Keratinocyte (primary cell): ENCODE results near the gene MBD3L3.
"Not testable (repeated sequence)": the region's sequence is repeated elsewhere in the genome, so short reads cannot be mapped to it uniquely, and the experiment has no call there.

Experiments
- EZH2 ChIP-seq: IDR thresholded peaks from one replicate; pipeline ENCODE4 v1.6.1; 2012; ENCODE audit warnings: inconsistent platforms, mild to moderate bottlenecking, low read length, moderate library complexity
- TF ChIP-seq, protein P1 (sequence below), 3 experiments: IDR thresholded peaks in 1 of 3; conservative IDR thresholded peaks in 1 of 3; optimal IDR thresholded peaks in 1 of 3; 2 replicates in 2 of 3; 3 replicates in 1 of 3; pipeline versions ENCODE3 to v1.5.1; 2011; ENCODE audit warnings: low read length in 3 of 3, mild to moderate bottlenecking in 3 of 3, moderate library complexity in 2 of 3, control low read depth in 1 of 3, inconsistent platforms in 1 of 3; ENCODE audit not compliant: insufficient read depth in 2 of 3; ENCODE audit errors: extremely low read depth in 1 of 3

- TF ChIP-seq, protein P1, sequence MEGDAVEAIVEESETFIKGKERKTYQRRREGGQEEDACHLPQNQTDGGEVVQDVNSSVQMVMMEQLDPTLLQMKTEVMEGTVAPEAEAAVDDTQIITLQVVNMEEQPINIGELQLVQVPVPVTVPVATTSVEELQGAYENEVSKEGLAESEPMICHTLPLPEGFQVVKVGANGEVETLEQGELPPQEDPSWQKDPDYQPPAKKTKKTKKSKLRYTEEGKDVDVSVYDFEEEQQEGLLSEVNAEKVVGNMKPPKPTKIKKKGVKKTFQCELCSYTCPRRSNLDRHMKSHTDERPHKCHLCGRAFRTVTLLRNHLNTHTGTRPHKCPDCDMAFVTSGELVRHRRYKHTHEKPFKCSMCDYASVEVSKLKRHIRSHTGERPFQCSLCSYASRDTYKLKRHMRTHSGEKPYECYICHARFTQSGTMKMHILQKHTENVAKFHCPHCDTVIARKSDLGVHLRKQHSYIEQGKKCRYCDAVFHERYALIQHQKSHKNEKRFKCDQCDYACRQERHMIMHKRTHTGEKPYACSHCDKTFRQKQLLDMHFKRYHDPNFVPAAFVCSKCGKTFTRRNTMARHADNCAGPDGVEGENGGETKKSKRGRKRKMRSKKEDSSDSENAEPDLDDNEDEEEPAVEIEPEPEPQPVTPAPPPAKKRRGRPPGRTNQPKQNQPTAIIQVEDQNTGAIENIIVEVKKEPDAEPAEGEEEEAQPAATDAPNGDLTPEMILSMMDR (optimal IDR thresholded peaks at IDR 0.05 in 1 of 3, IDR thresholded peaks at IDR 0.05 in 1 of 3, conservative IDR thresholded peaks at IDR 0.05 in 1 of 3; ENCODE audit: extremely low read depth in 1 of 3, insufficient read depth in 2 of 3, low read length in 3 of 3): not testable (repeated sequence)
- TF ChIP-seq EZH2: not testable (repeated sequence)
These were observed at the start of gene MBD3L3 for GRCh38 chr19:7058576-7058975.
